ENCODE measurements around the gene EYS.

GRCh38 chr6:65191471-65191870 lies 515.6 kb downstream of the EYS start:
- no peak for TF ChIP-seq RXRA (IDR thresholded peaks at IDR 0.05; ENCODE audit: insufficient read depth, low read depth, low read length)
- TF ChIP-seq CTCF (IDR thresholded peaks at IDR 0.05; ENCODE audit: control extremely low read depth in 1 of 3, insufficient read depth in 1 of 3, low read depth in 1 of 3, low read length in 3 of 3), result no peak
- TF ChIP-seq TBP (IDR thresholded peaks at IDR 0.05; ENCODE audit: low read depth, low read length), result no peak
- TF ChIP-seq POLR2AphosphoS5 (IDR thresholded peaks at IDR 0.05; ENCODE audit: low read depth, low read length), result no peak
- no peak for TF ChIP-seq SP4 (IDR thresholded peaks at IDR 0.05; ENCODE audit: low read length)
- no peak for TF ChIP-seq SIN3A (conservative IDR thresholded peaks at IDR 0.05 in 1 of 2, IDR thresholded peaks at IDR 0.05 in 1 of 2; ENCODE audit: low read depth in 1 of 2, low read length in 2 of 2)
- TF ChIP-seq EZH2 (IDR thresholded peaks at IDR 0.05; ENCODE audit: low read depth, low read length, severe bottlenecking), result no peak
- no peak for TF ChIP-seq ATF2 (IDR thresholded peaks at IDR 0.05; ENCODE audit: low read length)
- TF ChIP-seq EP300 (IDR thresholded peaks at IDR 0.05; ENCODE audit: borderline replicate concordance in 1 of 2, low read depth in 2 of 2, low read length in 2 of 2), result no peak
- no peak for TF ChIP-seq ZNF274 (IDR thresholded peaks at IDR 0.05; ENCODE audit: borderline replicate concordance, extremely low read depth, low read length)
- no peak for TF ChIP-seq BRCA1 (IDR thresholded peaks at IDR 0.05; ENCODE audit: low read depth, low read length)
- TF ChIP-seq ATF3 (IDR thresholded peaks at IDR 0.05; ENCODE audit: insufficient read depth, low read depth, low read length), result no peak
- TF ChIP-seq KDM5A (IDR thresholded peaks at IDR 0.05; ENCODE audit: low read length), result no peak

Data from H1 (cell line).